Measurements from ENCODE around the gene PEPD.

The PEPD gene

DNA sequence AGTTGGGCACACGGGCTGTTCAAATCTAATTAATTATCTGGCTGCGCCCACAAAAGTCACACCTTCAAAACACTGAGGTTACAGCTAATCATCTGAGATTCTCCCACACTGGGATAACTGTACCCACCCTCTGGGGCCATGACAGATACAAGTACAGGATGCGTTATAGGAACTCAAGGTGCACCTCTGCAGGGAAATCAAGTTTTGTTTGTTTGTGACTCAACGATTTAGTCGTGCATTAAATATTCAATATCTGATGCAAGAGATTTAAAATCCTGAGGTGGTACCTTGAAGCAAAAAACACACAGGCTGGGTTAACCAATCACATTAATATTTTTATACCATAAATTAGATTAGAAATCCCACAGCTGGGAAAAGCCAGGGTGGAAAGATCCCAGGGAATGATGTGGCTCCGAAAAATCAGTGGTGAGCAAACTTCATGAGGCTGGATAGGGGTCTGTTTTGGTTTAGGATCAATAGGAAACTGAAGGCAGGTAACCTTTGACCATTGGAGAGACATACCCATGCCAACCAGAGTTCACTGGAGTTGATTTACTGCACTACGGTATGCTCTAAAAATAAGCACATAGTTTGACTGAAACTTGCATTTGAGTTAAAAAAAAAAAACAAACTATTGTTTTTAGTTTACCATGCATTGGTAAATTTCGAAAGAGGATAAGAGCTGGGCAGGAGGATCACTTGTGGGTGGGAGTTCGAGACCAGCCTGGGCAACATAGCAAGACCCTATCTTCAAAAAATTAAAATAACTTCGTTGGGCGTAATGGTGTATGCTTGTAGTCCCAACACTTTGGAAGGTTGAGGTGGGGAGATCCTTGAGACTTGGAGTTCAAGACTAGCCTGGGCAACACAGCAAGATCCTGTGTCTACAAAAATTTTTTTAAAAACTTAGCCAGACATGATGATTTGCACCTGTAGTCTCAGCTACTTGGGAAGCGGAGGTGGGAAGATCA lies 172.0 kb downstream of the PEPD start:
- Histone ChIP-seq H3K4me2 (ENCODE audit: low read depth, low read length, poor library complexity, severe bottlenecking) (no peak overlapping the region), H2AFZ (ENCODE audit: low read depth, low read length, severe bottlenecking) (no peak overlapping the region), H3K9ac (ENCODE audit: low read length) (no peak overlapping the region), H4K20me1 (ENCODE audit: low read depth, low read length) (no peaks in the 10 kb centered on the region), H3K27me3 (ENCODE audit: low read length) (no peaks in the 10 kb centered on the region), H3K9me3 (ENCODE audit: insufficient read depth, low read length) (no peaks in the 10 kb centered on the region), H3K4me3 (ENCODE audit: insufficient read depth, low read length, poor library complexity, severe bottlenecking) (no peak overlapping the region), H3K27ac (ENCODE audit: low read depth, low read length) (no peak overlapping the region), H3K9me2 (replicated peaks; ENCODE audit: insufficient read depth, low read length) (no peaks in the 10 kb centered on the region), H3K36me3 (ENCODE audit: low read length) (no peaks in the 10 kb centered on the region), H3K79me2 (ENCODE audit: insufficient read depth, low read length) (no peaks in the 10 kb centered on the region), H3F3A (ENCODE audit: insufficient read depth) (no peaks in the 10 kb centered on the region)
- TF ChIP-seq EZH2phosphoT487 (conservative IDR thresholded peaks at IDR 0.05; ENCODE audit: low read length), result no peak
- TF ChIP-seq, protein P1, sequence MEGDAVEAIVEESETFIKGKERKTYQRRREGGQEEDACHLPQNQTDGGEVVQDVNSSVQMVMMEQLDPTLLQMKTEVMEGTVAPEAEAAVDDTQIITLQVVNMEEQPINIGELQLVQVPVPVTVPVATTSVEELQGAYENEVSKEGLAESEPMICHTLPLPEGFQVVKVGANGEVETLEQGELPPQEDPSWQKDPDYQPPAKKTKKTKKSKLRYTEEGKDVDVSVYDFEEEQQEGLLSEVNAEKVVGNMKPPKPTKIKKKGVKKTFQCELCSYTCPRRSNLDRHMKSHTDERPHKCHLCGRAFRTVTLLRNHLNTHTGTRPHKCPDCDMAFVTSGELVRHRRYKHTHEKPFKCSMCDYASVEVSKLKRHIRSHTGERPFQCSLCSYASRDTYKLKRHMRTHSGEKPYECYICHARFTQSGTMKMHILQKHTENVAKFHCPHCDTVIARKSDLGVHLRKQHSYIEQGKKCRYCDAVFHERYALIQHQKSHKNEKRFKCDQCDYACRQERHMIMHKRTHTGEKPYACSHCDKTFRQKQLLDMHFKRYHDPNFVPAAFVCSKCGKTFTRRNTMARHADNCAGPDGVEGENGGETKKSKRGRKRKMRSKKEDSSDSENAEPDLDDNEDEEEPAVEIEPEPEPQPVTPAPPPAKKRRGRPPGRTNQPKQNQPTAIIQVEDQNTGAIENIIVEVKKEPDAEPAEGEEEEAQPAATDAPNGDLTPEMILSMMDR (IDR thresholded peaks at IDR 0.05; ENCODE audit: insufficient read depth, low read length, poor library complexity, severe bottlenecking), result no peak

DNA sequence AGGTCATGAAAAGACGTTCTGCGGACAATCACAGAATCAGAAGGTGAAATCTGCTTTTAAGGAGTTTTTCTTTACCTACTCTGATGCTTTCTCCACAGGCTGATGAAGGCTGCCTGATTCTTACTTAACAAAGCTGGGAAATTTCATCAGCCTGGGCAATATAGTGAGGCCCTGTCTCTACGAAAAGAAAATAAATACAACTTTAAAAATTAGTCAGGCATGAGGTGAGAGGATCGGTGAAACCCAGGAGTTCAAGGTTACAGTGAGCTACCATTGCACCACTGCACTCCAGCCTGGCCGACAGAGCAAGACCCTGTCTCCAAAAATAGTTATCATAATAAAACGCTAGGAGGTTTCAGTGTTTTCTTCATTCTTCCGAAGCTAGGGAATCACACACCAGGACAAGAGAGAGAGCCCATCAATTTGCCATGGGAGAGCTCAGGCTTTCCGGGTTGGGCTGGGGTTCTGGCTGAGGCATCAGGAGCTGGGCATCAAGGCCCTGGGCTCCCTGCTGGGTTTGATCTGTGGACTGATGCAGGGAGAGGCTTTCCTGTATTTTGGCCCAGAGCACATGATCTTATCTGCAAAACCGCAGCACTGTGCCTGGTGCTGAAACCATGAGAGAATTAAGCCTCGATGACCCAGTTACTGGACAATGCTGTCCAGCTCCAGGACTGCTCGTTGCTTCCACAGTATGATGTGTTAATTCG lies 173.1 kb downstream of the PEPD start:
- Histone ChIP-seq H4K20me1 (ENCODE audit: low read depth, low read length) (no peaks in the 10 kb centered on the region), H2AFZ (ENCODE audit: low read depth, low read length, severe bottlenecking) (no peak overlapping the region), H3K79me2 (ENCODE audit: insufficient read depth, low read length) (no peaks in the 10 kb centered on the region), H3K9ac (ENCODE audit: low read length) (no peak overlapping the region), H3K27me3 (ENCODE audit: low read length) (no peaks in the 10 kb centered on the region), H3K27ac (ENCODE audit: low read depth, low read length) (no peak overlapping the region), H3F3A (ENCODE audit: insufficient read depth) (no peaks in the 10 kb centered on the region), H3K9me3 (ENCODE audit: insufficient read depth, low read length) (no peaks in the 10 kb centered on the region), H3K4me3 (ENCODE audit: insufficient read depth, low read length, poor library complexity, severe bottlenecking) (no peak overlapping the region), H3K9me2 (replicated peaks; ENCODE audit: insufficient read depth, low read length) (no peaks in the 10 kb centered on the region), H3K36me3 (ENCODE audit: low read length) (no peaks in the 10 kb centered on the region), H3K4me2 (ENCODE audit: low read depth, low read length, poor library complexity, severe bottlenecking) (no peak overlapping the region)
- no peak for TF ChIP-seq EZH2phosphoT487 (conservative IDR thresholded peaks at IDR 0.05; ENCODE audit: low read length)
- TF ChIP-seq, protein P1 (IDR thresholded peaks at IDR 0.05; ENCODE audit: insufficient read depth, low read length, poor library complexity, severe bottlenecking), result no peak

DNA sequence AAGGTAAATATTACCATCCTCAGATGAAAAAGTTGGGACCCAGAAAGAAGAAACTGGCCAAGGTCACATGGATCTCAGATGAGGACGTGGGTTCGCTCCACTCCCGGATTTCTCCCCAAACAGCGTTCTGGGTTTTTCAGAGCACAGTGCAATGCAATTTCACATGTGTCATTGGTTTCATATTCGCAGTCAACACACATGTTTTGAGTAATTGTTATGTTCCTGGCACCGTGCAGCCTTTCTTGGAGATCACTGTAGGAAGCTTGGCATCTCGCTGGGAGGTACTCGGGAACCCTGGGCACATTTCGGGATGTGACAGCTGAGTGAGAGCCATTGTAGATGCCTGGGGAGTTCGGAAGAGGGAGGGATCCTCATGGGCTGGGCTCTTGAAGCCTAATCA lies 174.3 kb downstream of the PEPD start:
- Histone ChIP-seq H3K27ac (ENCODE audit: low read depth, low read length) (no peak overlapping the region), H3K9me3 (ENCODE audit: insufficient read depth, low read length) (no peaks in the 10 kb centered on the region), H3K9ac (ENCODE audit: low read length) (no peak overlapping the region), H3K9me2 (replicated peaks; ENCODE audit: insufficient read depth, low read length) (no peaks in the 10 kb centered on the region), H3K4me3 (ENCODE audit: insufficient read depth, low read length, poor library complexity, severe bottlenecking) (no peak overlapping the region), H3K36me3 (ENCODE audit: low read length) (no peaks in the 10 kb centered on the region), H2AFZ (ENCODE audit: low read depth, low read length, severe bottlenecking) (no peak overlapping the region), H3F3A (ENCODE audit: insufficient read depth) (no peaks in the 10 kb centered on the region), H3K27me3 (ENCODE audit: low read length) (no peaks in the 10 kb centered on the region), H4K20me1 (ENCODE audit: low read depth, low read length) (no peaks in the 10 kb centered on the region), H3K79me2 (ENCODE audit: insufficient read depth, low read length) (no peaks in the 10 kb centered on the region), H3K4me2 (ENCODE audit: low read depth, low read length, poor library complexity, severe bottlenecking) (no peak overlapping the region)
- no peak for TF ChIP-seq EZH2phosphoT487 (conservative IDR thresholded peaks at IDR 0.05; ENCODE audit: low read length)
- TF ChIP-seq, protein P1 (IDR thresholded peaks at IDR 0.05; ENCODE audit: insufficient read depth, low read length, poor library complexity, severe bottlenecking), result no peak
